Activated CD4-positive, alpha-beta T cell treated with anti-CD3 and anti-CD28 coated beads, Interleukin-2, amount 50 U/mL, for 48 hours (primary cell): ENCODE measurements around the gene PPP4R2.
"Not testable (repeated sequence)": the region's sequence is repeated elsewhere in the genome, so short reads cannot be mapped to it uniquely, and the experiment has no call there.

Experiments used
- DNase-seq, 2 experiments: peaks; one replicate each; pipeline ENCODE4 v3.0.0-alpha.2; 2020

Gene PPP4R2

DNA sequence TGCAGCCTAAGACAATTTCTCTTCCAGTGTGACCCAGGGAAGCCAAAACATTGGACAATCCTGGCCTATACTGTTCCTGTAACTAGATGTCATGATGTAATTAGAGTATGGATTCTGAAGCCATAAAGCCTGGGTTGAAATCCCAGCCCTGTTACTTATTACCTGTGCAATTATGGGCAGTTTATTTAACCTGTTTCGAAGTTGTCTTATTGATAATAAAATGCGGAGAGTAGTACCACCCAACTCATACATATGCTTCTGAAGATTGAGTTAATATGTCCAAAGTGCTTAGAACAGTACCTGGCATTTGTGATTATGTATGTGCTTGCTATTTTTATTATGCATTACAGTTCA, 30.1 kb downstream of the PPP4R2 start:
- no peak for DNase-seq

DNA sequence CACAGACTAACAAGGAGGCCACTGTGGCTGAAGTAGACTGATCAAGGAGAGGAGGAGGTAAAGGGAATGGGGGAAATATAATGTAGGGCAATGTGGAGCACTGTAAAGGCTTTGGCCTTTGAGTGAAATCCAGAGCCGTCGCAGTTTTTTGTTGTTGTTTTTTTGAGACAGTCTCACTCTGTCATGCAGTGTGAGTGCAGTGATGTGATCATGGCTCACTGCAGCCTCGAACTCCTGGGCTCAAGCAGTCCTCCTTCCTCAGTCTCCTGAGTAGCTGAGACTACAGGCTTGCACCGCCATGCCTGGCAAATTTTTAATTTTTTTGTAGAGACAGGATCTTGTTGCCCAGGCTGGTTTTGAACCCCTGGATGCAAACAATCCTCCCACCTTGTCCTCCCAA, 32.2 kb downstream of the PPP4R2 start:
- DNase-seq = no peak

DNA sequence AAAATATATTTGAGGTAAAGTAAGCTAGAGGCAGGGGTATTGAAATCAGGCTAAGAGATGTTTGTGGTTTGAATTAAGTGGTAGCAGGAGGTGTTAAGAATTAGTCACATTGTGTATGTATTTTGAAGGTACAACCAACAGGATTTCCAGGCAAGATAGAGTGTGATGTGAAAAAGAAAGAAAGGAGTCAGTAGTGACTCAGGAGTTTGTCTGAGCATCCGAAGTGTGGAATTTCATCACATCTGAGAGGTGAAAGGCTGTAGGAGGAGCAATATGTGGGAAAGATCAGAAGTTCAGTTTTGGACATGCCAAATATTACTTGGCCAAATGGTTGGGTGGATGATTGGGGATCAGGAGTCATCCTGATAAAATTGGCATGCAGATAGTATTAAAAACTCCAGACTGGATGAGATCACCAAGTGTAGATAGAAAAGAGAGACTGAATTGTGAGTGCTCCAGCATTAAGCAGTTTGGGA, 32.7 kb downstream of the PPP4R2 start:
- no peak for DNase-seq

- no peak for DNase-seq
Observed at GRCh38 chr3:73030073-73030597, 33.5 kb downstream of the PPP4R2 start.

GRCh38 chr3:73031573-73032103, 35.0 kb downstream of the PPP4R2 start:
- no peak for DNase-seq

DNA sequence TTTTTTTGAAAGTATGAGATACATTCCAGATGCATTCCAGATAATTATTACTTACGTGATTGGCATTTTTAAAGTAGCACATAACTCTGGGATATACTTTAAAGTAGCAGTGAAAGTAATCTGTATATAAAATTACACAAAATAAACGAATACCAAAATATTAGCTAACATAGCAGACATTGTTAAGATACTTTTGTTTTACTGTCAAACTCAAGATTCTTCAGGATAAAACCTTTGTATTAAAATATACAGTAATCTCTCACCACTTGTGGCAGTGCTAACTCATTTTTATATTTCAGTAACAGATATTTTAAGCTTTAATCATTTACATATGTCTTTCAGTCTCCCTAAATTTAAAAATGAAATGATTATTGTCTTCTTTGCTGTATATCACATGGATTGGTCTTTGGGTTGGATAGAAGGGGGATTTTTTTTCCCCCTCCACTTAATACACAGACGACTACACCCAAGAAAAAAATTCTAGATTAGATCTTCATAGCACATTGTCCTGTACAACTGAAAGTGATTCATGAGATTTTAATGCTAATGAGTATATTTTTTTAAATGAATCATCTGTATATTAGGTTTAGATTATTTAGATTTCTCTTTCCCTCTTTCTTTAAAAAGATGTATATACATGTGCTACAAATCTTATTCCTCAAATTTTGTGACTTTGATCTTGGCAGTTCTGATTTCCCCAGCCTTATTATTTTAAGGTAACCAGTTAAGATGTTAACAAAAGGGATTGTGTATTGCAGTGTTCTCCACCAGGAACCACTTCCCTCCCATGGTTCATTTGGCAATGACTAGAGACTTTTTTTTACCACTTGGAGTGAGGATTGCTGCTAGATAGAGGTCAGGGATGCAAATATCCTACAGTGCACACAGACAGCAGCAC, 40.3 kb downstream of the PPP4R2 start:
- no peak for DNase-seq

GRCh38 chr3:73041537-73041936, 44.9 kb downstream of the PPP4R2 start:
- DNase-seq = no peak

DNA sequence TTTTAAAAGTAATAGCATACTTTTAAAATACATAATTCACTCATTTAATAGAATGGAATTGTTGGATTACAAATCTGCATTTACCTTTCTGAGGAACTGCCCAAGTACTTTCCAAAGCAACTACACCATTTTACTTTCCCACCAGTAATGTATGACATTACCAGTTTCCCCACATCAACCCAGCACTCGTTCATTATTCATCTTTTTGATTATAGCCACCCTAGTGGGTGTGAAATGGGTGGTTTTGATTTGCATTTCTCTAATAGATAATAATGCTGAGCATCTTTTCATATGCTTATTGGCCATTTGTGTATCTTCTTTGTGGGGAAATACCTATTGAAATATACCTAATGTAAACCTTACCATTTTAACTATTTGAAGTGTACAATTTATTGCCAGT, 46.8 kb downstream of the PPP4R2 start:
- no peak for DNase-seq

GRCh38 chr3:73045391-73045790, 48.8 kb downstream of the PPP4R2 start:
- no peak for DNase-seq

DNA sequence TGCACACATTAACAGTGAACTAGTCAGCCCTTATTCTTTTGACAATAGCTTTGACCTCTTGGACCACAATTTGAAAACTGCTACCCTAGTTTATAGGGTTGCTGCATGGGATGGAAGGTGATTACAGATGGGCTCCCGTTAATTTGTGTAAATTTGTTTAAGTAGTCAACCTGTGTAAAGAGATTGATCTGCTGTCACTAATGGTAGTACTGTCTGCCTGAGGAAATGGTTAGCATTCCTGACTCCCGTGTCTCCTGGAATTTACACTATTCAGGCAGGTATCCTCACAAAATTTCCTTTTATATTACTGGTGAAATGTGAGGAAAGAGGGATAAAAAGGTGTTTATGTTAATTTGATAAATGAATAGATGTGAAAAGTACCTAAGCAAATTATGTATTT, 49.6 kb downstream of the PPP4R2 start:
- no peak for DNase-seq

DNA sequence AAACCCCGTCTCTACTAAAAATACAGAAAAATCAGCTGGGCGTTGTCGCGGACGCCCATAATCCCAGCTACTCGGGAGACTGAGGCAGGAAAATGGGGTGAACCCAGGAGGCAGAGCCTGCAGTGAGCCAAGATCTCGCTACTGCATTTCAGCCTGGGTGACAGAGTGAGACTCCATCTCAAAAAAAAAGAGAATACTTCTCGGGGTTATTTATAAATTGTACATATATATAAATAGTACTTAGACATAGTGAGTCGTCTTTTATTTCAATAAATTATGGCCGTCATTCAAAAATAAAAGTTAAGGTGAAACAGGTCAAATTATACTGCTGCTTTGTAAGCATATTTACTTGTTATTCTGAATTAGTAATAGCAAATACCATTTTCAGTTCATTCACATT, 52.7 kb downstream of the PPP4R2 start:
- DNase-seq = no peak

GRCh38 chr3:73052857-73053256, 56.2 kb downstream of the PPP4R2 start:
- no peak for DNase-seq

GRCh38 chr3:73055583-73055982, 59.0 kb downstream of the PPP4R2 start:
- no peak for DNase-seq

- DNase-seq = no peak
Observed at GRCh38 chr3:73056014-73056844, 59.6 kb downstream of the PPP4R2 start.

DNA sequence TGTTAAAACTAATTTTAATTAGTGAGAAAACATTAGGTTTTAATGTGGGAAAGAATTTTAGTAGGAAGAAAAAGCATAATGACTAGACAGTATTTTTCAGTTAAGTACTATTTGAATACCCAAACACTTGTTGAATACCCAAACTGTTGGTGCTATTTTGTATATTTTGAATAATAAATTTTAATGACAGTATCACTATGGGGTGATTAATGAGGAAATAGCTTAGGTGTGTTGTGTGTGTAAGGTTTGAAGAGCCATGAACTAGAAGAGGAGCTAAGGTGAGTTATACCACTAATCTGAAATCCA, 60.2 kb downstream of the PPP4R2 start:
- no peak for DNase-seq

DNA sequence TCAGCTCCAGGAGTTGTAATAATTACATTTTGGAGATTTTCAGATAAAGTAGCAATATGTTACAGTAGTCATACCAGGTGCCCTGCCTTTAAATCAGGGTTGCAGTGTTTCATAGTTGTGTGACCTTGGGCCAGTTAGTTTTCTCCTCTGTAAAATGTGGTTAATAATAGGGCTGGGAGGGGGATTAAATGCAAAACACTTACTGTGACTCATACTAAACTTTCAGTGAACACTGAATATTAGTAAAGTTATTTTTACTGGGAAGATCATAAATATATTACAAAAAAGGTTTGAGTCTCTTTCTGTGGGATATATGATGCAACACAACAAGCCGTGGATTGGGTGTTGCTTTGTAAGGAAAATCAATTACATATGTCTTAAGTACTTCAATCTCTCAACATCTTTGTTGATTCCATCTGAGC, 63.7 kb downstream of the PPP4R2 start:
- no peak for DNase-seq

DNA sequence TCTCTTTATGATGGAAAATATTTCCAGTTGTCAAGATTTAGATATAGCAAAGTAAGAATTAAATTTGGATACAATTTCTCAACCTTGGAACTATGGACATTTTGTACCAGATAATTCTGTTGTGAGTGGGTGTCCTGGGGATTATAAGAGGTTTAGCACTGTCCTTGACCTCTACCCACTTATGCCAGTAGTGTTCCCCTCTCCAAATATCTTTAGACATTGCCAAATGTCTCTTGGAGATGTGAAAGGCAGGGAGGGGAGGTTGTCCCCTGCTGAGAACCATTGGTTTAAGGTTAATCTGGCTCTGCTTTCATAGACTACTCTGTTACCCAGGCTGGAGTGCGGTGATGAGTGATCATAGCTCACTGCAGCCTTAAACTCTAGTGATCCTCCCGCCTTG, 64.8 kb downstream of the PPP4R2 start, which contains the start of gene EBLN2:
Gene EBLN2 (plus strand): TSS at position 244 of the 400 bp plus-strand sequence. CDS start 423 bp downstream, outside the sequence.
- no peak for DNase-seq

- not testable (repeated sequence) for DNase-seq
Observed at GRCh38 chr3:73066243-73066642, 69.6 kb downstream of the PPP4R2 start.

- no peak for DNase-seq
Observed at GRCh38 chr3:73068419-73068818, 71.8 kb downstream of the PPP4R2 start.

GRCh38 chr3:73069187-73069586, 72.6 kb downstream of the PPP4R2 start:
- DNase-seq = no peak

DNA sequence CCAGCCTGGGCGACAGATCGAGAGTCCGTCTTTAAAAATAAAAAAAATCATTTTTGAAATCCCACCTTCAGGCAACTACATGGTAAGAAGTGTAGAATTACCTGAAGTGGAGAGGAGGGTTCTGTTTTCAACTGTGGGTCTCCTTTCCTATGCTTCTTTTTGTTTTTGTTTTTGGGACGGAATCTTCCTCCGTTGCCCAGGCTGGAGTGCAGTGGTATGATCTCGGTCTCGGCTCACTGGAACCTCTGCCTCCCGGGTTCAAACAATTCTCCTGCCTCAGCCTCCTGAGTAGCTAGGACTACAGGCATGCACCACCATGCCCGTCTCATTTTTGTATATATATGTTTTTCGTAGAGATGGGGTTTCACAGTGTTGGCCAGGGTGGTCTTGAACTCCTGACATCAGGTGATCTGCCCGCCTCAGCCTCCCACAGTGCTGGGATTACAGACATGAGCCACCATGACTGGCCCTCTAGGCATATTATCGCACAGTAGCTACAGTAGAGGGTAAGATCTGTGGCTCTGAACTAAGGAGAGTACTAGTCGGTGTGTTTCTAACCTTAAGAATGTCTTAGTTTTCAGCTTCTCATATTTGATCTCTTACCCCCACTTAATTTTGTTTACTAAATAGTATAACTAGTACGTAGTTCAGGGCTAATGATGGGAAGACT, 73.3 kb downstream of the PPP4R2 start:
- DNase-seq = no peak

DNA sequence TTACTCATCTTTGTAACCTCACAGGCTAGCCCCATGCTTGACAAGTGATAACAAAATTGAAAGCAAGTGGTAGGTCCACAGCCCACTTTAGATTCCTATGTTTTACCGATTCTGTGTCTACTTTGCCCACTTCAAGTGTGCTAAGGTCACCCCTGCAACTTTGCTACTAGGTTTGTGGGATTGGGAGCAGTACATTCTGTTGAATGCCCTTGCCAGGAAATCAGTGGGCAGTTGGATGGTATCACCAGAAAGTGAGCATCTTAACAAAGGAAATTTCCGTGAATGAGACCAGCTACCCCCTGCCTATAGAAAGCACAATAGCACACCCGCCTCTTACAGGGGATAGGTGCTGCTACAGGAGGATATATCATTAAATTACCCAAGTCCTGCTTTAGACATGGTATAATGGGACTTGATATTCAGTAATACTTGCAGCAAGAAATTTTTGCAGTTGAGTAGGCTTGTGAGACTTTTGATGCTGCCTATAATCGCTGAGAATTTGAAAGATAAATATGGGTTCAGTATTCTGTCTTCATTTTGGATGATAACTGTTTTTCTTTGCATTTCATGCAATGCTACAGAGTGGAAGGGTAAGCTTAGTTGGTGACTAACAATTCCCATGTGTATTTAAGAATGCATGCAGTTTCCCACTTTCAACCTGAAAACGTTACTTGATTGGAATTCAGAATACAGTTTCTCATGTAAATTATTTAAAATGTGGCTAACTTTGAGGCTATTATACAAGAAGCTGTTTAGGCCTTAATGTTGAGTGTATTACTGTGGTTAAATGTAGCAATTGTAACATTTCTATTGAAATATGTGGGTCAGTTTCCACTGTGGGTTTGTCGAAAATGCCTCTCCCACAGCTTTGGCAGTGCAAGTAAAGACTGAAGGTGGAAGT, 74.3 kb downstream of the PPP4R2 start:
- DNase-seq = no peak
